ENCODE data around the gene DNAAF1.
A peak's percentile ranks its signal among the peaks of the same experiment; 100 is the strongest.
"Not testable (repeated sequence)": the region's sequence is repeated elsewhere in the genome, so short reads cannot be mapped to it uniquely, and the experiment has no call there.

DNAAF1 gene

DNA sequence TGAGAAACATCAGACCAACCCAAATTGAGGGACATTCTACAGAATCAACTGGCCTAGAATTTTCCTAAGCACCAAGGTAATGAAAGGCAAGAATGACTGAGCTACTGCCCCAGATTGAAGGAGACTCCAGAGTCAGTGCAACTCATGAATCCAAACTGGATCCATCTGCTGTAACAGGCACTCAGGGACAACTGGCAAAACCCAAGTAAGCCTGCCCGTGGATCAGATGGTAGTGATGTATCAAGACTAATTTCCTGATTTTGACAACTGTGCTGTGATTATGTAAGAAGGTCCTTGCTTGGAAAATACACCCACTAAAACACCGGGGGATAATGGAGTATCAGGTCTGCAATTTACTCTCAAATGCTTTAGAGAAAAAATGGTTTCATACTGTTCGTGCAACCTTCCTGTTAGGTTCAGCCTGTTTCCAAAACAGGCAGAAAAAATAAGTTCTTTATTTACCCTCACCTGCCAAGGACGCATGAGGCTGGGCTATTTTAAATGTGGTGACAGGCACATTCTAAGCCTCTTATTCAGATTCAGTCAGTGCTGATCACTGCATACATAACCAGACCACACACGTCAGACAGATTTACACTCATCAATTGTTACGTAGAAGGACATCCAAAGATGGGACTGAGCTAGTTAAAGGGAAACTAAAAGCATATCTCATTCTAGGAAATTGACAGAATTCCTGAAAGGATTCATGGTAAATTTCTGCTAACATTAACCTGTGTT, 35.3 kb upstream of the DNAAF1 start:
- Histone ChIP-seq H3K4me3 (ENCODE audit: low read length, poor library complexity, severe bottlenecking) (no peak overlapping the region), H3K36me3 (ENCODE audit: insufficient read depth, low read length) (peaks cover 14% of the 10 kb centered on the region; the same call in 1 of the 2 replicates), H3K4me2 (ENCODE audit: low read depth, low read length, poor library complexity, severe bottlenecking) (peak overlapping the region; percentile 29), H3K9me3 (ENCODE audit: insufficient read depth, low read depth, low read length) (no peaks in the 10 kb centered on the region), H3K4me1 (ENCODE audit: insufficient read depth, low read length, poor library complexity, severe bottlenecking) (peaks cover 23% of the 10 kb centered on the region), H4K20me1 (ENCODE audit: insufficient read depth, low read length, poor library complexity, severe bottlenecking) (peaks cover 37% of the 10 kb centered on the region), H3K9ac (ENCODE audit: low read depth, low read length, poor library complexity, severe bottlenecking) (no peak overlapping the region), H3K79me2 (ENCODE audit: insufficient read depth, low read length) (peaks cover 97% of the 10 kb centered on the region), H3K9me2 (replicated peaks; ENCODE audit: low read depth, low read length) (no peaks in the 10 kb centered on the region), H2AFZ (ENCODE audit: low read length) (no peak overlapping the region), H3F3A (ENCODE audit: low read depth) (no peaks in the 10 kb centered on the region), H3K27me3 (ENCODE audit: insufficient read depth, low read length, poor library complexity, severe bottlenecking) (no peaks in the 10 kb centered on the region)
- TF ChIP-seq EZH2phosphoT487 (IDR thresholded peaks at IDR 0.05; ENCODE audit: borderline replicate concordance): no peak
- TF ChIP-seq, protein P1, sequence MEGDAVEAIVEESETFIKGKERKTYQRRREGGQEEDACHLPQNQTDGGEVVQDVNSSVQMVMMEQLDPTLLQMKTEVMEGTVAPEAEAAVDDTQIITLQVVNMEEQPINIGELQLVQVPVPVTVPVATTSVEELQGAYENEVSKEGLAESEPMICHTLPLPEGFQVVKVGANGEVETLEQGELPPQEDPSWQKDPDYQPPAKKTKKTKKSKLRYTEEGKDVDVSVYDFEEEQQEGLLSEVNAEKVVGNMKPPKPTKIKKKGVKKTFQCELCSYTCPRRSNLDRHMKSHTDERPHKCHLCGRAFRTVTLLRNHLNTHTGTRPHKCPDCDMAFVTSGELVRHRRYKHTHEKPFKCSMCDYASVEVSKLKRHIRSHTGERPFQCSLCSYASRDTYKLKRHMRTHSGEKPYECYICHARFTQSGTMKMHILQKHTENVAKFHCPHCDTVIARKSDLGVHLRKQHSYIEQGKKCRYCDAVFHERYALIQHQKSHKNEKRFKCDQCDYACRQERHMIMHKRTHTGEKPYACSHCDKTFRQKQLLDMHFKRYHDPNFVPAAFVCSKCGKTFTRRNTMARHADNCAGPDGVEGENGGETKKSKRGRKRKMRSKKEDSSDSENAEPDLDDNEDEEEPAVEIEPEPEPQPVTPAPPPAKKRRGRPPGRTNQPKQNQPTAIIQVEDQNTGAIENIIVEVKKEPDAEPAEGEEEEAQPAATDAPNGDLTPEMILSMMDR (conservative IDR thresholded peaks at IDR 0.05; ENCODE audit: low read length): no peak

DNA sequence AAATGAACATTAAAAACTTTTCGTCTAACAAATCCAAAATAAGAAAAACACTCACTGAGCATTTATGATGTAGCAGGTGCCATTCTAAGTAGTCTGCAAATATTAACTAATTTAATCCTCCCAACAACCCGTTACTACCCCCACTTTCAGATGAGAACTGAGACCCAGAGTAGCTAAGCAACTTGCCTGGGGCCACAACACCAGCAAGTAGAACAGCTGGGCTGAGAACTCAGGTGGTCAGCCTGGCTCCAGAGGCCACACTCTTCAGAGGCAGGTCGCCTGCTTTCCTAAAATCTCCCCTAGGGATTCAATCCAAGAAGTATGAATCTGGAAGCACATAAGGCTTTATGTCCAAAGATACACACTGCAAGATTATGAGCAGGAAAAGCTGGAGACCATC, 34.6 kb upstream of the DNAAF1 start:
- Histone ChIP-seq H3K9me2 (replicated peaks; ENCODE audit: low read depth, low read length) (no peaks in the 10 kb centered on the region), H2AFZ (ENCODE audit: low read length) (no peak overlapping the region), H3K36me3 (ENCODE audit: insufficient read depth, low read length) (peaks cover 14% of the 10 kb centered on the region; the same call in 1 of the 2 replicates), H3K4me2 (ENCODE audit: low read depth, low read length, poor library complexity, severe bottlenecking) (peak overlapping the region; percentile 29), H3K4me3 (ENCODE audit: low read length, poor library complexity, severe bottlenecking) (no peak overlapping the region), H4K20me1 (ENCODE audit: insufficient read depth, low read length, poor library complexity, severe bottlenecking) (peaks cover 39% of the 10 kb centered on the region), H3K9me3 (ENCODE audit: insufficient read depth, low read depth, low read length) (no peaks in the 10 kb centered on the region), H3K27me3 (ENCODE audit: insufficient read depth, low read length, poor library complexity, severe bottlenecking) (no peaks in the 10 kb centered on the region), H3K4me1 (ENCODE audit: insufficient read depth, low read length, poor library complexity, severe bottlenecking) (peaks cover 31% of the 10 kb centered on the region), H3K79me2 (ENCODE audit: insufficient read depth, low read length) (peaks cover 97% of the 10 kb centered on the region), H3K9ac (ENCODE audit: low read depth, low read length, poor library complexity, severe bottlenecking) (peak overlapping the region; percentile 41), H3F3A (ENCODE audit: low read depth) (no peaks in the 10 kb centered on the region)
- no peak for TF ChIP-seq EZH2phosphoT487 (IDR thresholded peaks at IDR 0.05; ENCODE audit: borderline replicate concordance)
- TF ChIP-seq, protein P1 (conservative IDR thresholded peaks at IDR 0.05; ENCODE audit: low read length): no peak

DNA sequence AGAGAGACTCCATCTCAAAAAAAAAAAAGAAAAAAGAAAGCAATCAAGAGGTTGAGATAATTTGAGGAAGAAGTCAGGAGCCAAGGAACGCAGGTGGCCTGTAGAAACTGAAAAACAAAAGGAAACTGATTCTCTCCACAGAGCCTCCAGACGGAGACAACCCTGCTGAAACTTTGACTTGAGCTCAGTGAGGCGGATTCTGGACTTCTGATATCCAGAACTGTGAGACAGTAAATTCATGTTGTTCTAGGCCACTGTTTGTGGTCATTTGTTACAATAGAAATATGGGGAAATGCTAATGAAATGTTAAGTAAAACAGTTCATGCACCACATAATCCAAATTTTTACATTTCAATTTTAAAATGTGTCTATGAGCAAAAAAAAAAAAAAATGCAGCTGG, 33.6 kb upstream of the DNAAF1 start:
- Histone ChIP-seq H3K9ac (ENCODE audit: low read depth, low read length, poor library complexity, severe bottlenecking) (no peak overlapping the region), H3K79me2 (ENCODE audit: insufficient read depth, low read length) (peaks cover 99% of the 10 kb centered on the region), H3K36me3 (ENCODE audit: insufficient read depth, low read length) (peaks cover 14% of the 10 kb centered on the region; the same call in 1 of the 2 replicates), H3K4me1 (ENCODE audit: insufficient read depth, low read length, poor library complexity, severe bottlenecking) (peaks cover 33% of the 10 kb centered on the region), H3K4me2 (ENCODE audit: low read depth, low read length, poor library complexity, severe bottlenecking) (no peak overlapping the region), H3F3A (ENCODE audit: low read depth) (0 out of 2 replicates have a peak, but pooled peaks cover 4% of the 10 kb centered on the region), H3K9me2 (replicated peaks; ENCODE audit: low read depth, low read length) (no peaks in the 10 kb centered on the region), H3K4me3 (ENCODE audit: low read length, poor library complexity, severe bottlenecking) (no peak overlapping the region), H2AFZ (ENCODE audit: low read length) (no peak overlapping the region), H4K20me1 (ENCODE audit: insufficient read depth, low read length, poor library complexity, severe bottlenecking) (peaks cover 48% of the 10 kb centered on the region), H3K9me3 (ENCODE audit: insufficient read depth, low read depth, low read length) (no peaks in the 10 kb centered on the region), H3K27me3 (ENCODE audit: insufficient read depth, low read length, poor library complexity, severe bottlenecking) (no peaks in the 10 kb centered on the region)
- TF ChIP-seq, protein P1 (conservative IDR thresholded peaks at IDR 0.05; ENCODE audit: low read length): no peak
- no peak for TF ChIP-seq EZH2phosphoT487 (IDR thresholded peaks at IDR 0.05; ENCODE audit: borderline replicate concordance)

DNA sequence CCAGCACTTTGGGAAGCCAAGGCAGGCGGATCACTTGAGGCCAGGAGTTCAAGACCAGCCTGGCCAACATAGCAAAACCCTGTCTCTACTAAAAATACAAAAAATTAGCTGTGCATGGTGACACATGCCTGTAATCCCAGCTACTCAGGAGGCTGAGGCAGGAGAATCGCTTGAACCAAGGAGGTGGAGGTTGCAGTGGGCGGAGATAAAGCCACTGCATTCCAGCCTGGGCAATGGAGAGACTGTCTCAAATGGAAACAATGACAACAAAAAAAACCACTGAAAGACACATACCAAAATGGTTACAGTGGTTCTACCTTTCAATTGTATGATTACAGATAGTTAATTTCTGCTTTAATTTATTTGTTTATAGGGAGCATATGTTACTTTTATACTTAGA, 33.2 kb upstream of the DNAAF1 start:
- not testable (repeated sequence) for H2AFZ ChIP-seq (ENCODE audit: low read length); H3K9me3 ChIP-seq (ENCODE audit: insufficient read depth, low read depth, low read length); H3K9ac ChIP-seq (ENCODE audit: low read depth, low read length, poor library complexity, severe bottlenecking); H3K27me3 ChIP-seq (ENCODE audit: insufficient read depth, low read length, poor library complexity, severe bottlenecking); H3K9me2 ChIP-seq (replicated peaks; ENCODE audit: low read depth, low read length); H3K4me3 ChIP-seq (ENCODE audit: low read length, poor library complexity, severe bottlenecking); H3F3A ChIP-seq (ENCODE audit: low read depth)
- Histone ChIP-seq H3K36me3 (ENCODE audit: insufficient read depth, low read length) (peaks cover 14% of the 10 kb centered on the region; the same call in 1 of the 2 replicates), H3K4me2 (ENCODE audit: low read depth, low read length, poor library complexity, severe bottlenecking) (peak overlapping the region; percentile 96), H3K79me2 (ENCODE audit: insufficient read depth, low read length) (peaks cover 95% of the 10 kb centered on the region), H4K20me1 (ENCODE audit: insufficient read depth, low read length, poor library complexity, severe bottlenecking) (peaks cover 48% of the 10 kb centered on the region), H3K4me1 (ENCODE audit: insufficient read depth, low read length, poor library complexity, severe bottlenecking) (peaks cover 33% of the 10 kb centered on the region)

Measured in Loucy (cell line).